ENCODE data around the gene MALSU1. TPM values are rescaled to one million over a fixed set of nuclear protein-coding genes. Genes with fewer than 3 reads are reported as not detected.

MALSU1 gene
- total and polyA plus RNA-seq, 4 donors: 30.3 to 84.6 (median 40.5) TPM

- H3K27ac ChIP-seq (ENCODE audit: low read depth in 1 of 2, low read length in 2 of 2): peak overlapping the region in 1 of 2 donors; percentile 45
- no peak overlapping the region for H3K9ac ChIP-seq (ENCODE audit: low read depth in 1 of 2, low read length in 2 of 2)
- WGBS: 18% methylated on average over 6 of the region's 6 CpGs
- no peak for DNase-seq (ENCODE audit: low spot score)
- no peak for TF ChIP-seq REST (IDR thresholded peaks at IDR 0.05)
- TF ChIP-seq TAF1 (conservative IDR thresholded peaks at IDR 0.05): no peak
- no peak for TF ChIP-seq NR2F2 (IDR thresholded peaks at IDR 0.05)
- no peak for TF ChIP-seq HNF4G (IDR thresholded peaks at IDR 0.05)
- TF ChIP-seq GABPA (IDR thresholded peaks at IDR 0.05 in 1 of 2, conservative IDR thresholded peaks at IDR 0.05 in 1 of 2): no peak
- no peak for TF ChIP-seq EGR1 (IDR thresholded peaks at IDR 0.05; ENCODE audit: low read depth in 2 of 2)
- TF ChIP-seq FOXA1 (IDR thresholded peaks at IDR 0.05): no peak
- TF ChIP-seq RAD21 (IDR thresholded peaks at IDR 0.05): peak; percentile 57 to 65
- peak in 1 of 2 donors; percentile 16 for TF ChIP-seq RXRA (IDR thresholded peaks at IDR 0.05)
- TF ChIP-seq FOXA2 (IDR thresholded peaks at IDR 0.05): no peak
- peak in 1 of 2 donors; percentile 37 for TF ChIP-seq HNF4A (conservative IDR thresholded peaks at IDR 0.05)
- H3K4me3 ChIP-seq (ENCODE audit: low read depth in 1 of 3, low read length in 3 of 3): no peak overlapping the region
- H3K9me3 ChIP-seq (ENCODE audit: control insufficient read depth in 4 of 4, low read length in 3 of 4): no peaks in the 10 kb centered on the region
- no peaks in the 10 kb centered on the region for H3K36me3 ChIP-seq (ENCODE audit: control insufficient read depth in 4 of 4, insufficient read depth in 3 of 4, low read depth in 1 of 4, low read length in 3 of 4)
- no peaks in the 10 kb centered on the region for H3K27me3 ChIP-seq (ENCODE audit: control insufficient read depth in 4 of 4, insufficient read depth in 4 of 4, low read length in 3 of 4)
- H3K4me1 ChIP-seq (ENCODE audit: control insufficient read depth in 4 of 4, insufficient read depth in 4 of 4, low read length in 3 of 4): peaks cover 0 to 14% (median 12%) of the 10 kb centered on the region in 4 donors
These were observed 58.3 kb downstream of the MALSU1 start for GRCh38 chr7:23357190-23358093.

- H3K4me3 ChIP-seq (ENCODE audit: low read depth in 1 of 3, low read length in 3 of 3): no peak overlapping the region
- H3K4me1 ChIP-seq (ENCODE audit: control insufficient read depth in 4 of 4, insufficient read depth in 4 of 4, low read length in 3 of 4): peaks cover 0 to 14% (median 12%) of the 10 kb centered on the region in 4 donors
- H3K27ac ChIP-seq (ENCODE audit: low read depth in 1 of 2, low read length in 2 of 2): no peak overlapping the region
- H3K36me3 ChIP-seq (ENCODE audit: control insufficient read depth in 4 of 4, insufficient read depth in 3 of 4, low read depth in 1 of 4, low read length in 3 of 4): no peaks in the 10 kb centered on the region
- DNase-seq (ENCODE audit: low spot score): no peak
- no peak for TF ChIP-seq GABPA (IDR thresholded peaks at IDR 0.05 in 1 of 2, conservative IDR thresholded peaks at IDR 0.05 in 1 of 2)
- TF ChIP-seq EGR1 (IDR thresholded peaks at IDR 0.05; ENCODE audit: low read depth in 2 of 2): no peak
- no peak for TF ChIP-seq FOXA2 (IDR thresholded peaks at IDR 0.05)
- TF ChIP-seq HNF4G (IDR thresholded peaks at IDR 0.05): no peak
- no peak for TF ChIP-seq MAX (IDR thresholded peaks at IDR 0.05)
- TF ChIP-seq SP1 (IDR thresholded peaks at IDR 0.05): no peak
- TF ChIP-seq NR2F2 (IDR thresholded peaks at IDR 0.05): no peak
- H3K9me3 ChIP-seq (ENCODE audit: control insufficient read depth in 4 of 4, low read length in 3 of 4): no peaks in the 10 kb centered on the region
- no peak overlapping the region for H3K9ac ChIP-seq (ENCODE audit: low read depth in 1 of 2, low read length in 2 of 2)
- no peaks in the 10 kb centered on the region for H3K27me3 ChIP-seq (ENCODE audit: control insufficient read depth in 4 of 4, insufficient read depth in 4 of 4, low read length in 3 of 4)
- WGBS: 94% methylated on average over 2 of the region's 2 CpGs
These were observed 59.1 kb downstream of the MALSU1 start for GRCh38 chr7:23358152-23358674.

Other genes with a start within 250 kb of the MALSU1 start
- 10 to 100 TPM; 12.6 to 14.1 TPM for gene KLHL7, start 193.6 kb upstream of the MALSU1 start, total RNA-seq
- 1 to 10 TPM; 5.4 to 7.3 TPM for gene KLHL7, start 193.6 kb upstream of the MALSU1 start, polyA plus RNA-seq
- 10 to 100 TPM; 24.4 to 35.8 TPM for gene NUP42, start 117.3 kb upstream of the MALSU1 start, total RNA-seq
- gene NUP42, start 117.3 kb upstream of the MALSU1 start, polyA plus RNA-seq: 10 to 100 TPM; 11.9 to 12.2 TPM
- gene GPNMB, start 52.6 kb upstream of the MALSU1 start, total RNA-seq: 10 to 100 TPM in 1 of 2 donors, 1 to 10 TPM in 1; 4.8 to 10.5 TPM
- gene GPNMB, start 52.6 kb upstream of the MALSU1 start, polyA plus RNA-seq: 1 to 10 TPM; 2.6 to 5.1 TPM
- 10 to 100 TPM in 1 of 2 donors, under 1 TPM in 1; 0.17 to 28.4 TPM for gene IGF2BP3, start 171.2 kb downstream of the MALSU1 start, total RNA-seq
- under 1 TPM in 1 of 2 donors, not detected in 1; 0.23 TPM for gene IGF2BP3, start 171.2 kb downstream of the MALSU1 start, polyA plus RNA-seq
- gene TRA2A, start 232.6 kb downstream of the MALSU1 start, total RNA-seq: 10 to 100 TPM; 19.2 to 25.9 TPM
- gene TRA2A, start 232.6 kb downstream of the MALSU1 start, polyA plus RNA-seq: 10 to 100 TPM; 13.7 to 24.3 TPM

Data from liver (tissue), 9 donors.